AG04449 (cell line): ENCODE measurements around the gene ST6GALNAC5.

Source experiments
- CTCF ChIA-PET: fragments of 350-600 bp; formaldehyde crosslinking; extraction: SDS; loops from one replicate; lab custom pipeline; 2021; ENCODE audit warnings: antibody characterized with exemption; lab: Yijun Ruan, JAX
- POLR2A ChIA-PET: fragments of 400-600, 350-600 bp; formaldehyde crosslinking; extraction: SDS; loops from one replicate; lab custom pipeline; 2020; ENCODE audit warnings: antibody characterized with exemption, inconsistent platforms; lab: Yijun Ruan, JAX
- DNase-seq: peaks from one replicate; pipeline ENCODE4 v3.0.0-alpha.2; 2010; ENCODE audit warnings: low read depth, low spot score
- H3K4me3 ChIP-seq: 2 replicates; pipeline ENCODE4 v1.5.1; 2011; ENCODE audit warnings: low read depth, mild to moderate bottlenecking, control low read depth, low read length
- CTCF ChIP-seq: IDR thresholded peaks from one replicate; pipeline ENCODE4 v1.5.1; 2011; ENCODE audit warnings: mild to moderate bottlenecking, moderate library complexity, low read length, control low read depth, inconsistent platforms; ENCODE audit not compliant: insufficient read depth; ENCODE audit errors: missing control alignments

Gene ST6GALNAC5

GRCh38 chr1:77044133-77044849, 177.0 kb downstream of the ST6GALNAC5 start:
- CTCF ChIA-PET: no interaction called here
- POLR2A ChIA-PET: no interaction called here
- TF ChIP-seq CTCF: no peak
- H3K4me3 ChIP-seq: no peak overlapping the region
- DNase-seq: no peak

GRCh38 chr1:77047575-77047974, 180.3 kb downstream of the ST6GALNAC5 start:
- no peak for TF ChIP-seq CTCF
- no peak for DNase-seq
- H3K4me3 ChIP-seq: no peak overlapping the region
- POLR2A ChIA-PET: no interaction called here
- CTCF ChIA-PET: no interaction called here

- no peak for TF ChIP-seq CTCF
- CTCF ChIA-PET: no interaction called here
- no peak for DNase-seq
- POLR2A ChIA-PET: no interaction called here
- H3K4me3 ChIP-seq: no peak overlapping the region
These were observed 180.8 kb downstream of the ST6GALNAC5 start for GRCh38 chr1:77047978-77048614.

- CTCF ChIA-PET: no interaction called here
- no peak for DNase-seq
- POLR2A ChIA-PET: no interaction called here
- no peak for TF ChIP-seq CTCF
- H3K4me3 ChIP-seq: no peak overlapping the region
These were observed 181.3 kb downstream of the ST6GALNAC5 start for GRCh38 chr1:77048615-77049005.

- TF ChIP-seq CTCF: no peak
- no peak overlapping the region for H3K4me3 ChIP-seq
- CTCF ChIA-PET: no interaction called here
- no peak for DNase-seq
- POLR2A ChIA-PET: no interaction called here
These were observed 184.1 kb downstream of the ST6GALNAC5 start for GRCh38 chr1:77051425-77051824.

- no peak for TF ChIP-seq CTCF
- POLR2A ChIA-PET: no interaction called here
- CTCF ChIA-PET: no interaction called here
- no peak for DNase-seq
- H3K4me3 ChIP-seq: no peak overlapping the region
These were observed 189.2 kb downstream of the ST6GALNAC5 start for GRCh38 chr1:77056525-77056924.
